OCI-LY3 (cell line): ENCODE data around the gene NTRK1.
A peak's percentile ranks its signal among the peaks of the same experiment; 100 is the strongest.

Experiments used
- H2AFZ ChIP-seq: fragments of 200-600, 300-600 bp; shearing (Covaris generic); 2 replicates; pipeline ENCODE4 v1.6.0; 2014; ENCODE audit warnings: antibody characterized with exemption, low read depth, low read length
- H3K27ac ChIP-seq: fragments of 200-600, 300-600 bp; sonication (generic); 2 replicates; pipeline ENCODE4 v1.5.1; 2014; ENCODE audit warnings: mild to moderate bottlenecking, low read length, moderate library complexity, mixed read lengths
- H3K27me3 ChIP-seq: fragments of 200-600, 300-600 bp; sonication (generic); 2 replicates; pipeline ENCODE4 v1.6.1; 2014; ENCODE audit warnings: low read depth, low read length, mixed read lengths
- H3K36me3 ChIP-seq: fragments of 200-600, 300-600 bp; sonication (generic); replicated peaks from 2 replicates; pipeline ENCODE3; 2014; ENCODE audit warnings: low read depth, low read length, mixed read lengths
- H3K4me1 ChIP-seq: fragments of 300-600, 200-600 bp; sonication (generic); 2 replicates; pipeline ENCODE4 v1.6.1; 2014; ENCODE audit warnings: low read length, mixed read lengths
- H3K4me2 ChIP-seq: fragments of 200-600, 300-600 bp; sonication (generic); 2 replicates; pipeline ENCODE4 v1.6.1; 2014; ENCODE audit warnings: low read length, mixed read lengths
- H3K4me3 ChIP-seq: fragments of 300-600, 200-600 bp; sonication (generic); 2 replicates; pipeline ENCODE4 v1.5.1; 2014; ENCODE audit warnings: antibody characterized with exemption, mild to moderate bottlenecking, low read length, moderate library complexity
- H3K79me2 ChIP-seq: fragments of 300-600, 200-600 bp; shearing (Covaris generic); 2 replicates; pipeline ENCODE4 v1.6.1; 2014; ENCODE audit warnings: mild to moderate bottlenecking, low read length, mixed read lengths
- H3K9ac ChIP-seq: fragments of 300-600, 200-600 bp; shearing (Covaris generic); 2 replicates; pipeline ENCODE4 v1.6.0; 2014; ENCODE audit warnings: mild to moderate bottlenecking, low read length, moderate library complexity
- H3K9me3 ChIP-seq: fragments of 200-600, 300-600 bp; shearing (Covaris generic); 2 replicates; pipeline ENCODE4 v1.6.1; 2014; ENCODE audit warnings: low read length, mixed read lengths; ENCODE audit not compliant: insufficient read depth
- H4K20me1 ChIP-seq: fragments of 200-600, 300-600 bp; sonication (generic); 2 replicates; pipeline ENCODE4 v1.6.1; 2016; ENCODE audit warnings: low read length, mixed read lengths; ENCODE audit not compliant: insufficient read depth
- CTCF ChIP-seq: fragments of 200-600, 300-600 bp; sonication (generic); IDR thresholded peaks from 2 replicates; pipeline ENCODE4 v1.5.1; 2014; ENCODE audit warnings: antibody characterized with exemption, low read length, low read depth
- EZH2phosphoT487 ChIP-seq: fragments of 200-600 bp; shearing (Covaris generic); IDR thresholded peaks from 2 replicates; pipeline ENCODE4 v1.6.1; 2018; ENCODE audit warnings: antibody characterized with exemption, mixed run types, low read depth

NTRK1 gene

GRCh38 chr1:156892190-156893047 lies 31.8 kb downstream of the NTRK1 start:
- peak overlapping the region; percentile 64 for H3K4me3 ChIP-seq
- peaks cover 4% of the 10 kb centered on the region; the same call in 1 of the 2 replicates for H3K4me1 ChIP-seq
- H3K27ac ChIP-seq: no peak overlapping the region
- H2AFZ ChIP-seq: no peak overlapping the region
- H3K27me3 ChIP-seq: 0 out of 2 replicates have a peak, but pooled peaks cover 15% of the 10 kb centered on the region
- no peaks in the 10 kb centered on the region for H3K36me3 ChIP-seq
- no peaks in the 10 kb centered on the region for H3K79me2 ChIP-seq
- H4K20me1 ChIP-seq: no peaks in the 10 kb centered on the region
- peak overlapping the region; percentile 54 for H3K4me2 ChIP-seq
- TF ChIP-seq EZH2phosphoT487 (no peak), CTCF (peak; percentile 86)
- H3K9me3 ChIP-seq: no peaks in the 10 kb centered on the region
- no peak overlapping the region for H3K9ac ChIP-seq

- no peak for TF ChIP-seq EZH2phosphoT487
- TF ChIP-seq CTCF: no peak
- H3K27ac ChIP-seq: no peak within 1 kb of the TSS
- H3K4me1 ChIP-seq: peaks cover 4% of the 10 kb centered on the region; the same call in 1 of the 2 replicates
- no peaks in the 10 kb centered on the region for H4K20me1 ChIP-seq
- H3K27me3 ChIP-seq: peaks cover 17% of the 10 kb centered on the region
- peak within 1 kb of the TSS; percentile 64 for H3K4me3 ChIP-seq
- H2AFZ ChIP-seq: no peak within 1 kb of the TSS
- no peaks in the 10 kb centered on the region for H3K9me3 ChIP-seq
- no peak within 1 kb of the TSS for H3K9ac ChIP-seq
- H3K36me3 ChIP-seq: no peaks in the 10 kb centered on the region
- peak within 1 kb of the TSS; percentile 54 for H3K4me2 ChIP-seq
- no peaks in the 10 kb centered on the region for H3K79me2 ChIP-seq
Measured at GRCh38 chr1:156893048-156893953, 32.6 kb downstream of the NTRK1 start, which contains the start of gene PEAR1. Gene PEAR1 (plus strand): TSS chr1:156893718. CDS start chr1:156903927, 10,209 bp downstream.

- no peak overlapping the region for H3K4me2 ChIP-seq
- no peak overlapping the region for H2AFZ ChIP-seq
- no peak for TF ChIP-seq CTCF
- no peak for TF ChIP-seq EZH2phosphoT487
- H3K79me2 ChIP-seq: no peaks in the 10 kb centered on the region
- no peak overlapping the region for H3K4me3 ChIP-seq
- H3K9me3 ChIP-seq: no peaks in the 10 kb centered on the region
- no peaks in the 10 kb centered on the region for H3K36me3 ChIP-seq
- H3K9ac ChIP-seq: no peak overlapping the region
- peaks cover 24% of the 10 kb centered on the region for H3K27me3 ChIP-seq
- peaks cover 4% of the 10 kb centered on the region; the same call in 1 of the 2 replicates for H3K4me1 ChIP-seq
- no peak overlapping the region for H3K27ac ChIP-seq
- H4K20me1 ChIP-seq: no peaks in the 10 kb centered on the region
Measured at GRCh38 chr1:156894001-156894400, 33.3 kb downstream of the NTRK1 start.
